Small intestine (tissue), 16 donors: ENCODE results near the gene RTN4IP1. TPM values are rescaled to one million over a fixed set of nuclear protein-coding genes. Genes with fewer than 3 reads are reported as not detected.

Experiments used
- DNase-seq, 2 donors: peaks; one replicate each; pipeline versions ENCODE4 v3.0.0 to v3.0.0-alpha.2; 2013
- FAIRE-seq: peaks from 2 replicates; lab custom pipeline; 2012; peaks lifted over from hg19 to GRCh38; lab: Jason Lieb, UNC
- H3K27ac ChIP-seq, 3 donors: one replicate each; pipeline ENCODE4 v1.5.1; 2013; ENCODE audit warnings: low read length in 2 of 3, mild to moderate bottlenecking in 2 of 3, control low read depth in 1 of 3, inconsistent platforms in 1 of 3, low read depth in 1 of 3, moderate library complexity in 1 of 3
- H3K27me3 ChIP-seq, 3 donors: one replicate each; pipeline ENCODE4 v1.6.1; 2013; ENCODE audit warnings: low read length in 3 of 3, inconsistent platforms in 1 of 3; ENCODE audit not compliant: control insufficient read depth in 3 of 3, insufficient read depth in 3 of 3
- H3K36me3 ChIP-seq, 3 donors: one replicate each; pipeline ENCODE4 v1.6.1; 2013; ENCODE audit warnings: low read length in 3 of 3, inconsistent platforms in 1 of 3, low read depth in 1 of 3, mild to moderate bottlenecking in 1 of 3, moderate library complexity in 1 of 3; ENCODE audit not compliant: control insufficient read depth in 3 of 3, insufficient read depth in 2 of 3
- H3K4me1 ChIP-seq, 3 donors: one replicate each; pipeline ENCODE4 v1.6.1; 2013; ENCODE audit warnings: low read length in 2 of 3, inconsistent platforms in 1 of 3, low read depth in 1 of 3, mild to moderate bottlenecking in 1 of 3, moderate library complexity in 1 of 3; ENCODE audit not compliant: control insufficient read depth in 3 of 3, insufficient read depth in 2 of 3
- H3K4me3 ChIP-seq, 3 donors: one replicate each; pipeline ENCODE4 v1.5.1; 2013; ENCODE audit warnings: low read length in 3 of 3, control low read depth in 1 of 3, inconsistent platforms in 1 of 3, low read depth in 1 of 3, mild to moderate bottlenecking in 1 of 3, moderate library complexity in 1 of 3
- H3K9me3 ChIP-seq, 2 donors: one replicate each; pipeline ENCODE4 v1.6.1; 2013; ENCODE audit warnings: low read depth in 1 of 2, low read length in 1 of 2; ENCODE audit not compliant: control insufficient read depth in 2 of 2, insufficient read depth in 1 of 2
- WGBS, 3 donors: extraction: QIAGEN DNeasy Blood & Tissue Kit; methylation state at CpG; one replicate each; pipeline ENCODE4 v1.1.7; 2013; 5-methylcytosine and 5-hydroxymethylcytosine counted together
- long read RNA-seq, 10 donors: transcript quantifications; one replicate each; lab custom pipeline, GENCODE V29; 2026
- polyA plus RNA-seq, 4 donors: library from polyadenylated mRNA; stranded (reverse) in 3 of 4; unstranded in 1 of 4; fragments of 200-250 nt in 3 of 4; fragments of 120-200 nt in 1 of 4; gene quantifications; one replicate each; pipeline versions ENCODE4 v1.2.1 to v1.2.3, GENCODE V29; 2013
- donor health status: healthy with polysubstance abuse.
- donor health status: control.
- donor health status: control.
- donor health status: Bipolar disorder and iron deficiency.
- donor health status: healthy.

The RTN4IP1 gene
- polyA plus RNA-seq: 10 to 100 TPM in 1 of 4 donors, 1 to 10 TPM in 3; 4.1 to 15.8 (median 6.9) TPM
- long read RNA-seq, donor 1, transcript RTN4IP1-203 (2 exons, 433 nt): minor isoform, 5 of 11 reads
- long read RNA-seq, donor 1, transcript RTN4IP1-201 (9 exons, 1,682 nt): major isoform, 6 of 11 reads
- long read RNA-seq, donor 1, partial matches to known transcripts: 0 of 11 reads
- long read RNA-seq, donor 1, other reads (novel, unspliced or antisense): 0 of 11 reads
- long read RNA-seq, donor 2, partial matches to known transcripts: 0 of 2 reads
- long read RNA-seq, donor 2, other reads (novel, unspliced or antisense): 0 of 2 reads
- long read RNA-seq, donor 3, transcript RTN4IP1-203 (2 exons, 433 nt): major isoform, 5 of 6 reads
- long read RNA-seq, donor 3, partial matches to known transcripts: 0 of 6 reads
- long read RNA-seq, donor 3, other reads (novel, unspliced or antisense): 0 of 6 reads
- long read RNA-seq, donor 4: 0 reads
- long read RNA-seq, donor 5, partial matches to known transcripts: 0 of 3 reads
- long read RNA-seq, donor 5, other reads (novel, unspliced or antisense): 0 of 3 reads
- long read RNA-seq, donor 6, partial matches to known transcripts: 0 of 1 reads
- long read RNA-seq, donor 6, other reads (novel, unspliced or antisense): 0 of 1 reads
- long read RNA-seq, donor 7, transcript RTN4IP1-201 (9 exons, 1,682 nt): minor isoform, 8 of 19 reads
- long read RNA-seq, donor 7, transcript RTN4IP1-203 (2 exons, 433 nt): major isoform, 11 of 19 reads
- long read RNA-seq, donor 7, partial matches to known transcripts: 0 of 19 reads
- long read RNA-seq, donor 7, other reads (novel, unspliced or antisense): 0 of 19 reads
- long read RNA-seq, donor 8: 0 reads
- long read RNA-seq, donor 9: 0 reads
- long read RNA-seq, donor 10, partial matches to known transcripts: 0 of 5 reads
- long read RNA-seq, donor 10, other reads (novel, unspliced or antisense): 0 of 5 reads

GRCh38 chr6:106629103-106629858, at the start of gene RTN4IP1, which contains the start of gene QRSL1:
Gene RTN4IP1 (minus strand): TSS chr6:106629498. CDS start chr6:106629021, 477 bp downstream.
Gene QRSL1 (plus strand): TSS chr6:106629578. CDS start chr6:106629682, 104 bp downstream.
- peak within 1 kb of the TSS; percentile 71 to 95 (median 94) for H3K4me3 ChIP-seq
- peak; percentile 96 to 97 for DNase-seq
- H3K27ac ChIP-seq: peak within 1 kb of the TSS; percentile 66 to 96 (median 79)
- H3K4me1 ChIP-seq: peaks cover 0 to 3% (median 0%) of the 10 kb centered on the region in 3 donors
- no peak for FAIRE-seq
- 0 to 1% (median 0%) methylated on average over 46 of the region's 46 CpGs for WGBS, 3 donors
- no peaks in the 10 kb centered on the region for H3K9me3 ChIP-seq
- no peaks in the 10 kb centered on the region for H3K27me3 ChIP-seq
- peaks cover 0 to under 1% (median 0%) of the 10 kb centered on the region in 3 donors for H3K36me3 ChIP-seq

GRCh38 chr6:106677282-106677681, 48.0 kb upstream of the RTN4IP1 start:
- Histone ChIP-seq H3K27me3 (peaks cover 0 to 1% (median 0%) of the 10 kb centered on the region in 3 donors), H3K4me3 (no peak overlapping the region), H3K36me3 (no peaks in the 10 kb centered on the region), H3K27ac (no peak overlapping the region), H3K4me1 (peaks cover 0 to 4% (median 0%) of the 10 kb centered on the region in 3 donors), H3K9me3 (no peaks in the 10 kb centered on the region)
- peak in 1 of 2 donors; percentile 73 for DNase-seq
- no peak for FAIRE-seq
- WGBS, 3 donors: 35 to 48% (median 43%) methylated on average over 3 of the region's 3 CpGs

- no peaks in the 10 kb centered on the region for H3K9me3 ChIP-seq
- DNase-seq: no peak
- no peaks in the 10 kb centered on the region for H3K36me3 ChIP-seq
- no peak overlapping the region for H3K27ac ChIP-seq
- FAIRE-seq: no peak
- peaks cover 0 to 1% (median 0%) of the 10 kb centered on the region in 3 donors for H3K27me3 ChIP-seq
- H3K4me1 ChIP-seq: peaks cover 0 to 4% (median 0%) of the 10 kb centered on the region in 3 donors
- no peak overlapping the region for H3K4me3 ChIP-seq
Measured at GRCh38 chr6:106674541-106675229, 45.4 kb upstream of the RTN4IP1 start.

GRCh38 chr6:106671651-106672050, 42.4 kb upstream of the RTN4IP1 start:
- H3K4me3 ChIP-seq: no peak overlapping the region
- no peaks in the 10 kb centered on the region for H3K4me1 ChIP-seq
- 82 to 96% (median 91%) methylated on average over 3 of the region's 3 CpGs for WGBS, 3 donors
- no peaks in the 10 kb centered on the region for H3K9me3 ChIP-seq
- DNase-seq: no peak
- peaks cover 0 to 1% (median 0%) of the 10 kb centered on the region in 3 donors for H3K27me3 ChIP-seq
- no peak overlapping the region for H3K27ac ChIP-seq
- peaks cover 0 to 3% (median 0%) of the 10 kb centered on the region in 3 donors for H3K36me3 ChIP-seq
- FAIRE-seq: no peak

GRCh38 chr6:106670236-106670635, 40.9 kb upstream of the RTN4IP1 start:
- Histone ChIP-seq H3K27me3 (peaks cover 0 to 1% (median 0%) of the 10 kb centered on the region in 3 donors), H3K36me3 (peaks cover 0 to 5% (median 0%) of the 10 kb centered on the region in 3 donors), H3K4me3 (no peak overlapping the region), H3K27ac (no peak overlapping the region), H3K4me1 (no peaks in the 10 kb centered on the region), H3K9me3 (no peaks in the 10 kb centered on the region)
- DNase-seq: no peak
- FAIRE-seq: no peak
- 84 to 92% (median 91%) methylated on average over 6 of the region's 6 CpGs for WGBS, 3 donors

- DNase-seq: no peak
- Histone ChIP-seq H3K27me3 (no peaks in the 10 kb centered on the region), H3K4me1 (no peaks in the 10 kb centered on the region), H3K27ac (no peak overlapping the region), H3K36me3 (peaks cover 2 to 8% (median 4%) of the 10 kb centered on the region in 3 donors), H3K4me3 (no peak overlapping the region), H3K9me3 (no peaks in the 10 kb centered on the region)
- WGBS, 3 donors: 90 to 96% (median 91%) methylated on average over 4 of the region's 4 CpGs
- no peak for FAIRE-seq
Measured at GRCh38 chr6:106667022-106667402, 37.7 kb upstream of the RTN4IP1 start.

- Histone ChIP-seq H3K27me3 (no peaks in the 10 kb centered on the region), H3K4me3 (no peak overlapping the region), H3K4me1 (no peaks in the 10 kb centered on the region), H3K36me3 (peaks cover 2 to 12% (median 4%) of the 10 kb centered on the region in 3 donors), H3K9me3 (no peaks in the 10 kb centered on the region), H3K27ac (no peak overlapping the region)
- 59 to 67% (median 62%) methylated on average over 6 of the region's 6 CpGs for WGBS, 3 donors
- peak in 1 of 2 donors; percentile 15 for DNase-seq
- FAIRE-seq: no peak
Measured at GRCh38 chr6:106666282-106667021, 37.2 kb upstream of the RTN4IP1 start.
